HG03025 (cell line): ENCODE data around the gene ADCY1.

ENCODE experiments used
- ATAC-seq: cut with Tn5 transposase; IDR thresholded peaks from one replicate; pipeline ENCODE4 v1.9.1; 2021; ENCODE audit warnings: mild to moderate bottlenecking, moderate library complexity; ENCODE audit not compliant: unreplicated experiment, low FRiP score

ADCY1 gene

DNA sequence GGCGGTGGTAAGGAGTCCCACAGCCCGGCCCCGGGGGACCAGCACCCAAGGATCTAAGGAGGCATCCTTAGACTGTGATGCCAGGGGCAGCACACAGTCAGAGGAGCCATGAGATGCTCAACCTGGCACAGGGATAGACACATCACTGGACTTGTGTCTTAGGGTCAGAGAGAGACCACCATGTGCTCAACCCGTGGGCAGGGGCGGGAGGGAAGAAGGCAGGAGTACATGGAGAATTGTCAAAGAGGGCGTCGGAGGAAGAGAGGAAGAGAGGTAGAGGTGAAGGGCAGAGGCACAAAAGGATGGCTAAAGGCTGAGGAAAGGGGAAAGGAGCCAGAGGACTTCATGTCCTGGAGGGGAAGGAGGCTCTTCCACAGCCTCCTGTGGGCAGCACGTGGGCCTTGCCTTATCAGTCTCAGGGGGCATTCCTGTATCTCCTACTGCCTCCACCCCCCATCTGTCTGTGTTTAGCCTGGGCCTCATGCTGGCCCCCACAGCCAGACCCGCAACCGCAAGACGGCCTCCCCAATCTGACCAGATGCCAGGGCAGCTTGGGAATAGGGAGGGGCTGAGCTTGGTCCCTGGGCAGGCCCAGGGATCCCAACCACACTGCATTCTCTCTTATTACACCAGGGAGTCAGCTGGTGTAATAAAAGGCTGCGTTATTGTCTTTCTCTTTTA is 2.2 kb downstream of the ADCY1 start:
- ATAC-seq: no peak

DNA sequence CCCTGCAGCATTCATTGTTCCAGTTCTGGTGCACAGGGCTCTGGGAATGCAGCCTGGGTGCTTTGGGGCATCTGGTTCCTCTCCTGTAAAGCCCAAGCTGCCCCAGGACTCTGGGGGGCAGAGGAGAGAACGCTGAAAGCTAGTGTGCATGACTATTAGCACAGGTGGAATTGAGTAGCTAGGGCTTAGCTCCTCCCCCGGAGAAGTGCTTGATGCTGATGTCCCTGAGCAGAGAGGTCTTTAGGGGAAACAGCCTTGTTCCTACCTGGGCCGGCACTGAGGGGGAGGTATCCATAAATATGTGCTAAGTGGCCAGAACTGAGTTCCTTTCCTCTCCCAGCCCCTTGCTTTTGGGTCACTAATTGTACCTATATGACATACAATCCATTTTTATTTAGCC is 3.9 kb downstream of the ADCY1 start:
- no peak for ATAC-seq

DNA sequence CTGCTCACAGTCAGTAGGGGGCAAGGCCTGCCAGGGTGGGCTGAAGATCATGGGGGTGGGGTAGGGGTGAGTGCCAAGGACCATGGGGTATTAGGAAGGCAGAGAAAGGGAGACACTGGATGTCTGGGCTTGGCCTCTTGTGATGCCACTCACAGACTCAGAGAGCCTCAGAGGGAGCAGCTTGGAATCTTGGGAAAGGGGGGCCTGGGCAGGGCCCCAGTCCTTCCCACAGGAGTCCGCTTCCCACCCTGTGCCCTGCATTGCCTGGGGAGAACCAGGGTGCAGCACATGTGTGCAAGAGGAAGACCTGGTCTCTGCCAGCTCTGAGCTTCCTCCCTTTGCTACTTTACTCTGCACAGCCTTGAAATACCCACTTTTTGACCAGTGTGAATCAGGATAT is 4.3 kb downstream of the ADCY1 start:
- ATAC-seq: no peak

DNA sequence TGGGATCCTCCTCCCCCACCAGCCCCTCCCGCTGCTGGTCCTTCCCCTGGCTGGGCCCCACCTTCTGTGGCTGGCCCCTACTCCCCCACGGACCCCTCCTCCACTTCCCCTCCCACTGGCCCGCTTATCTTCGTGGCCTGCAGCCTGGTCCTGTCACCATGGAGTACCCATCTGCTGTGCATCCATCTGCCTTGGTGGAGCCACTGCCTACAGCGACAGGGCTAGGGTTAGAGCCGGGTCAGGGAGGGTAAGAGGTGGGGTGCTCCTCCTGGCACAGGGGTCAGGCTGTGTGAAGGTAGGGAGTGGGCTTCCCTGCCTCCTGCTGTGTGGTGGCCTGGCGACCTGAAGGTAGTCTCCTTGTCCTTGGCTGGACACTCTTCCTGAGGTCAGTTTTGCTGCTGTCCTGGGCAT is 5.2 kb downstream of the ADCY1 start:
- no peak for ATAC-seq

DNA sequence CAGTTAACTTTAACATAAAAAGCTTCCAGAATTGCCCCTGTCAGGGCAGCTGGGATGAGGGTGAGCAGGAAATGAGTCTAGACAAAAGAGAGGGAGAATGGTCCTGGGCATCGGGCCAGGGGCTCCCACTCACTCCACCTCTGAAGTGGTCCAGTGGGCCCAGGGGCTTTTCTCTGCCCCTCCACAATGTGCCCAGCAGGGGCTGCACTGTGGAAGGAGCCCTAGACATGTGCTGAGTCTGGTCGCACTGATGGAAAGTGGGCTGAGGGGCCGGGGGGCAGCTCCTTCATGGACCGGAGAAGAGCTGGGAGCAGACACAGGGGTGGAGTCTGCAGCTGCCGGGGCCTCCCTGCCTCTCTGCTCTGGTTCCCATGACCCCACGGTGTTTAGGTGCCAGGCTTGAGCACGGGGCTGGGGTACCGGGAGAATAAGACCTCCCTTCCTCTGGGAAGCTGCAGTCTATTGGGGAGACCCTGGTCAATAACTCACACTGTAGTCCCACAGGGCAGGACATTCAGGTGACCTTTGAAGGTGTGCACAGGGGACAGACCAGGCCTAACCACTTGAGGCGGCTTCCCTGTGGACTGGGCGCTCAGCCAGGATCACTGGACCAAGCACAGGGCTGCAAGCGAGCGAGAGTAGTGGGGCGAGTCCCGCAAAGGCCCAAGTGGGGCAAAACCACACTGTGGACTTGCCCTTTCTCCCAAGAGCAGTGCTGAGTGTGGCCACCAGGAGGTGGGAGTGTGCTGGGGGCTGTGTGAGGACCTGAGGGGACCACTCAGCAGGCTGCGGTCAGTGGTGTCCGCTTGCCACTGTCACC is 6.1 kb downstream of the ADCY1 start:
- ATAC-seq: no peak

DNA sequence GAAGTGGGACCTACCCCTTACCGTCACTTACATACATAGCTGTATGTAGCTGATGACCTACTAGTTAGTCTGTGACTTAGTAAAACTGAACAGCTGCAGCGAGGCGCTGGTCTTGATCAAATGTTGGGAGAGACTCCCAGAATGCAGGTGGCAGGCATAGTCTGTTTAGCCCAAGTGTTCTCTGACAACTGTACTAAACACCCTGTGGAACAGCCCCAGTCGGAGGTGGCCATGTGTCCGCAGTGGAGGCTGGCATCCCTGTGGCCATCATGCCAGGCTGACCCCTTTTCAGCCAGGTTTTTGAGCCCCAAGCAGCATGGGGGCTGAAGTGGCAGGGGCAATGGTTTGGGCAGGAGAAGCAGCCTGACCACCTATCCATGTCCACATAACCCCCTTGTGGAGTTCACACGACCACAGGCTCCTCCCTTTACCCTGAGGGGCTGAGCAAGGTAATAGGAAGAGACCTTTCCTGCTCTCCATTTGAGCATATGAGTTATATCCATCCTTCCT is 7.2 kb downstream of the ADCY1 start:
- ATAC-seq: no peak

DNA sequence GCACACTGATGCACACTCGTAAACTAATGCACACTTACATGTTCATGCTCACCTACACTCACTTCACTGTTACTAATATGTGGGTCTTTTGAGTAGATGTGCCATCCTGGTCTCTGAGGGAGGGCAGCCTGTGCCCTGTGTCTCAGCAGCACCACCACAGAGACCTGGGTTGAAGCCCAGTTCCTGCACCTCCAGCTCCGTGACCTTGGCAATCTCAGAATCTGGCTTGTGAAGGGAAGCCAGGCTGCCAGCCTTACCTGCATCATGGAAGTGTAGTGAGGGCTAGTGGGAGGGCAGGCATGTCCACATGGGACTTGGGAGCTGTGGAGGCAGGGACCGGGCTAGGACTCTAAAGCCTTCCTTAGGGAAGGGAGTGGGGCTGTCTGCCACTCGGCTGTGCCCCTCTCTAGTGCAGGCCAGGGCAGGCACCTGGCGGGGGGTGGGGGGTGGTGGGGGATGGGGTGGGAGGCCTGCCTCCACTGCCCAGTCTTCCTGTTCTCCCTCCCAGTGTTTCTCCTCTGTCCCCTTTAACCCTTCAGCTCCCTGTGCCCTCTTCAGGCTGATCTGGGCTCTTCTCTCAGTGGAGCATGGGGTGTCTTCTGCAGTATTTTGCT is 8.1 kb downstream of the ADCY1 start:
- no peak for ATAC-seq

DNA sequence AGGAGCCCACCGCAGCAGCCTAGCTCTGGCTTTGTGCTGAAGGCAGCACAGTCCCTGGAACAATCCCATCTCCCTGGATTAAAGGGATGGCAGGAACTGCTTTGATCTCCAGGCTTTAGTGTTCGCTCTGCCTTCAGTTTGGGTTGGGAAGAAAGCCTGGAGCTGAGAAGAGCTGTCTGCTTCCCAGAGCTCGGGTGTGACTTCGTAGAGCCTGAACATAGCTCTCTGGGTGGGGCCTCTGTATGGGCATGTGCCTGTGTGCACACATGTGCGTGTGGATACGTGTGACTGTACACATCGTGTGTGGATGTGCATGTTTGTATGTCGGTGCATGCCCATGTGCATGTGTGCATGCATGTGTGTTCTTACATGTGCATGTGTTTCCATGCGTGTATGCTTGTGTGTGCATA is 8.7 kb downstream of the ADCY1 start:
- no peak for ATAC-seq

DNA sequence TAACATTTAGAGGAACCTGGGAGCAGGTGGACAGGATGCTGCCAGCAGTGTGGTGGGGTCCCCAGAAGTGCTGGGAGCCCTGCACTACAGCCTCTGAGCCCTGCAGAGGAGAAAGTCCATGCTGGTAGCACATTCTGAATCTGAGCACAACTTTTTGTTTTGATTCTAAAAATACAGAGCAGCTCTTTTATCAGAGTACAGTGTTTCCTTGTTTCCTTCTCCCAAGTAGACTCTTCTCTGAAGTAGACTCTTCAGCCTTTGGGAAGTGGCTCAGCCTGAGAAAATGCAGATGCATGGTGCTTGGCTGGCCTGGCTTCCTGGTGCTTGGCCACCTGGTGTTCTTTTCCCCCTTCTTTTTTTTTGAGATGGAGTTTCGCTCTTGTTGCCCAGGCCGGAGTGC is 9.1 kb downstream of the ADCY1 start:
- no peak for ATAC-seq

DNA sequence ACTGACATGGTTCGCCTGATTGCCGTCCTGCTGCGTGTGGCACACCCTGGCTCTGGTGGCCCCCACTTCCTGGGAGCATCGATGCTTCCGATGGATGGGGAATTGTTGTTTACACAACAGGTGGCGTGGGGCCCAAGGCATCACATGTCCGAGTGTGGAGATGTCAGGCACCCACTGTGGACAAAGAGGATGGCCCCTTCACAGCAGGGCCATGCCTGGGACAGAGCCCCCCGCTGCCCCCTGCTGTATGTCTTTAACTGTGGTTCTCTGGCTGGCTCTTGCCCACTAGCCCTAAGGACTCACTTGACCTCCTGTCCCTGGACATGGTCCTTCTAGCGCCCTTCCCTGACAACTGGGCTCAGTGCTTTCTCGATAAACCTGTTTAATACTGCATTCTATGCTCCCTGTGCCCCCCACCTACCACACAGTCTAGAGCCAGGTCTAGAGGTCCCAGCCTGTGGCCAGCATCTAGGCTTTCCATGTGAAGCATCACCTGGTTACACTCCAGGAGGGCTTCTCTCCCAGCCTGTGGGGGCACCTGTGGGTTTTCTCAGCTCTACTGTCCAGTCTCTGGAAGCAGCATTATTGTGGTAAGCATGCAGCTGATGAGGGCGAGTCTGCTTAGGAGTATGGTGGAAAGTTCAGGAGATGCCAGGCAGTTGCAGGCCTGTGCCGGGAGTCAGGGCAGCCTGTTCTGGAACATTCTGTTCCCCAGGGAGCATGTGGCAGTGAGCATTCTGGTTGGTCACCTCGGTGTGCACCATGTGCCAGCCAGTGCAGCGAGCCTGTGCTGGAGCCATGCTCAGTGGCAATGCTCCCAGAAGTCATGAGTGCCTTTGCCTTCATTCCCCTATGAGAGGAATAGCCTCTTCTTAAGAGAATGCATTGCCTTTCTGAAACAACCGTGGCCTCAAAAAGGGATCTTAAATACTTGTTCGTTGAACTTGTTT is 10.4 kb downstream of the ADCY1 start:
- ATAC-seq: no peak

DNA sequence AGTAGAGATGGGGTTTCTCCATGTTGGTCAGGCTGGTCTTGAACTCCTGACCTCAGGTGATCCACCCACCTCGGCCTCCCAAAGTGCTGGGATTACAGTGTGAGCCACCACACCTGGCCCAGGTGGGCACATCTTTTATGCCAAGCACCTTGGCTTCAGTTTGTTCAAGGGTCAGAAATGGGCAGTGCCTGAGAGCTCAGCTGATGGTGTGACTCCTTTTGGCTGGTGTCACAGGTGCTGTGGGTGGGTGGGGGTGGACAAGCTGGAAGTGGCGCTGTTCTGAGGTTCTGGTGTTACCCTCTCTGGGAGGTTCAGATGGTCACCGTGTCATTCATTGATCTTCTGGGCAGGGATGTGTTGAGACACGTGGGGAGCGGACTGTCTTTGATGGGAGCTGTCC is 11.5 kb downstream of the ADCY1 start:
- no peak for ATAC-seq

DNA sequence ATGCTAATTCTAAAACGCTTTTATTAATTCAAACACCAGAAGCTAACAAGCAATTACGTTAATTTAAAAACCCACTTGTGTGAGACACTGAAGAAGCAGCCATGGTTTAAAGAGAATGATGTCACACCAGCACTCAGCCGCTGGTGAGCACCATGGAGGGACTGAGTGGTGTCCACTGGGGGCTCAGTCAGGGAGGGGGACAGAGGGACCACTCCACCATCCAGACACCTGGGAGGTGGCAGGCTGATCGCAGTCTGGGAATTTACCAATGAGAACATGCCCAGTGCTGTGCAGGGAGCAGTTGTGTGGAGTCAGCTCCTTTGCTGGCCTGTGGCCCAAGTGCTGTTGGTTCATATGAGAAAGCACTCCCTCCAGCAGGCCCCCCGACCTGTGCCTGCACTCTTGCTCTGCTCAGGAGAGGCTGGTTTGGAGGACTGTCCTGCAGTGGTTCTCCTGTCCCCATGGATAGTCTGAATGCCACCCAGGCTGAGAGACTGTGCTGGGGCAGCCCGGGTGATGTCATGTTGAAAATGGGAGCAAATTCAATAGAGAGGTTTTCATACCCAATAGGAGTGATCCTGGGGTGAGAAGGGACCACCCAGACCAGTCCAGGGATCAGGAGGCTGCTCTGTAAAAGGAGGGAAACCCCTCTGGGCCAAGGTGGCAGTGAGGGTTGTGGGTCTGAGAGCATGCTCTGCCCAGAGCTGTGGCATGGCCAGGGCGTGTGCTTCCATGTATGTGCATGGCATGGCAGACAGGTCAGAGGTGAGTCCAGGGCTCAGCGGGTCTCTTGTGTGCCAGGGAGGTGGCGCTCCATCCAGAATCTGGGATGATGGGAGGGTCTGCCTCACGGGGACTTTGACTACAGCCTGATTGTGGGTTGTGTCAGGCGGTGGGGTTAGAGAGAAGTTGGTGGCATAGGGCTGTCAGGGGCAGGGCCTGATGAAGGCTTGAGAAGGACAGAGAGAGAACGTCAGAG is 12.7 kb downstream of the ADCY1 start:
- ATAC-seq: no peak

DNA sequence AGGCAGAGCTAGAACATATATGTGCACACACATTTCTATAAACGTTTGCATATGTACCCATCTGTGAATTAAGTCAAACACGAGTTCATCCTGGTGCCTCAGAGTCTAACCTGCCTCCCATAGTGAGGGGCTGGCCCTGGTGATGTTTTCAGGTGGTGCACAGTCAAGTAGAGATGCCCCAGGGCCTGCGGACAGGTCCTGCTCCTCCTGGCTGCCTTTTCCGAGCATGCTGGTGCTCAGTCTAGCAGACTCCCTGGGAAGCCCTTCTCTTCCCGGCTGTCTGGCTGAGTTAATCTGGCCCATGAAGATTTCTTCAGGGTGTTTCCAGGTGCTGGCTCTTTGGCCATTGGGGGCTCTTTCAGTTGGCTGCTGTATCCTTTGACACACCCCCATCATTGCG is 14.3 kb downstream of the ADCY1 start:
- no peak for ATAC-seq

DNA sequence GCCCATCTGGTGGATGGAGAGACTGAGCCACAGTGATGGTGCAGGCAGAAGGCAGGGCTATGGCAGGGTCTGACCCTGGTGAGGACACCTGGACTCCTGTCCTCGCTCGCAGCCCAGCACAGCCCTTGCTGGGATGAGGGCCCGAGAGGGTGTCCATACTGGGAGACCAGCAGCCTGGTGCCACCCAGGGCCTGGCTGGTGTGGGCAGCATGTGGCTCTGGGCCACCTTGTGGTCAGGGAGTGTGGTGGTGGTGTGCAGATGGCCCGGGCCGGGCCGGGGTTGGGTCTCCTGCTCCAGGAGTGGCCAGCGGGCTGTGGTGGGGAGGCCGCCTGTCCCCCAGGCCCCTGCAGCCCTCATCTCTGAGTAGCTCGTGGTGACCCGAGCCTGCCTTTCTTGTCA is 14.9 kb downstream of the ADCY1 start:
- no peak for ATAC-seq

DNA sequence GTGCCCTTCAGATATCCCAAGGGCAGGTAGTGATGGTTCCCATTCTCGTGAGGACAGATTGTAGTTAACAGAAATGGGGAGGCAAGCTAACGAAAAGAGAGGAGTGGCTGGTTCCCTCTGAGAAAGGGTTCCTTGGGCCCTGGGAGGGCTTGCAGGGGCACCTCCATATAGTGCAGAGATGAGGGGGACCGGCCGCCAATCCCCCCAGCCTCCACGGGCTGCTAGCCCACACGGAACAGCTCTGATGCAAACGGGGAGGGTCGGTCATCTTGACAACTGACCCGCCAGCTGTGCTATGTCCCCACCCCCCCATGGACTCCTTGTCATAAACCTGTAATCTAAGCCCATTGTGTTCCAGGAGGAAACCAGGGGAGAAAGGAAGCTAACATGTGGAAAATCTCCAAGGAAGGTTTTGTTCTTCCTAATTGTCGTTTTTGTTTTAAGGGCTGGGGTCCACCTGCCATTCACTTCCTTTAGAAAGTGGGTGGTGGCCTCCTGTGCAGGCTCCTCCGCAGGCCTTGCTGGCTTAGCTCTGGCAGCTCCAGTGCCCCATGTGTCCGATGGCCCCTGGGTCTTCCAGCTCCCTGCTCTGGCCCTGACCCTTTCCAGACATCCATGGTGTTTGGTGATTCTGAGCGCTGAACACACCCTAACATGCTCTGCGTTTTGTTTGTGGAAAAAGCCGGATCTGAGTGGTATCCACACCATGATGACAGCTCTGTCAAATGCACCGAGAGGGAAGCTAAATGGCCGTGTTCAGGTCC is 15.9 kb downstream of the ADCY1 start:
- no peak for ATAC-seq

DNA sequence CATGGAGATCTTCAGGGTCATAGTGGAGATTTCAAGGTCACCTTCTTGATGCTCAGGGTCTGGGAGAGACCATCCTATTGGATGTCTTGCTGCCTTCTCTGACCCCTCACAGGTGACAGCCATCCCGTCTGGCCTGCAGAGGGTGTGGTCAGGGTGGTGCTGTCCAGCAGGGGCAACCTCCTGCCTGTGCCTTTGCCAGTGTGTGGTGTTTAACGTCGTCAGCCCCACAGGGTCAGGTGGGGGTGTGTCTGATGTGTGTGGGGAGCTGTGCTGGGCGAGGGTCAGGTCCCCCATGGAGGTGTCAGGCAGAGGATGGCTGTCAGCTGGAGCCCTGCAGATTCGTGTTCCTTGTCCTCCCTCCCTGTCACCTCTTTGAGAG is 16.5 kb downstream of the ADCY1 start:
- ATAC-seq: no peak

DNA sequence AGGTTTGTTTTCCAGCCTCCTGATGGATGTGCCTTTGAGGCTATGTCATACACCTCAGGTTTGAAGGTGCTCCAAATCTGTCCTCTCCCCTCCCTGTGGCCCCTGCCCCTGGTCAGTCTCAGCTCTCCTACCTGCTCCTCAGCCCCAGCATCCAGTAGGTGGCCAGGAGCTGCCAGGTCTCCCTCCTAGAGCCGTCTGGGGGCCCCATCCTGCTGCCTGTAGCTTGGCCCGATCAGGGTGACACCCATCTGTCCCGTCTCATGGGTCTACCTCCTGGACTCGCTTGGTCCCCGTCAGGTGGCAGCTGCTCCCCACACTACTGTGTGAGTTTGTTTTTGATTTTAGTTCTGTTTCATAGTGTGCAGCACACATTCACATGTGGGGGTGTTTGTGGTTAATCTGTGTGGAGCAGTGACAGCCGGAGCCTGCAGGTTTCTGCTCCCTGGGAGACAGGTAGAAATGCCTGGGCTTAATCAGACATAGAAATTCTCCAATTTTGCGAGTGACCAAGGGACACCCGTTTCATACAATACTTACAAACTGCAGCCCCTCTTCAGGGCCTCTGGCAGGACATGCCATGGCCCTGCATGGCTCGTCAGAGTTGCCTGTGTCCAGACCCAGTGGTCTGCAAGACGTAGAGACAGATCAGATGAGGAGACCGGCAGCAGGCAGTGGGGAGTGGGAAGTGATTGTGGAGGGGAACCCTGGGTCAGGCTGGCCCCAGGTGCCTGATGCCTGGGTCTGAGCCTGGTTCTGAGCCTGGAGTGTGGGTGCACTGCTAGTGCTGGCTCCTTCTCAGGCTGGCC is 17.1 kb downstream of the ADCY1 start:
- ATAC-seq: no peak
